Natural killer cell (primary cell): ENCODE results near the gene KLK1. TPM values are rescaled to one million over a fixed set of nuclear protein-coding genes. Genes with fewer than 3 reads are reported as not detected.

Experiments used
- ATAC-seq, 3 donors: fragments of 150-1000 bp in 2 of 3; fragments of 200-7000 bp in 1 of 3; cut with Tn5 transposase; 1 replicate in 1 of 3; 2 replicates in 2 of 3; pipeline ENCODE4 v1.10.0; 2021; ENCODE audit warnings: mild to moderate bottlenecking in 2 of 3, moderate library complexity in 2 of 3
- DNase-seq, 2 donors: peaks; one replicate each; pipeline versions ENCODE4 v3.0.0 to v3.0.0-alpha.2; 2013 to 2021; ENCODE audit warnings: mixed read lengths in 1 of 2
- H3K27ac ChIP-seq: one replicate; pipeline ENCODE4 v1.5.1; 2013; ENCODE audit warnings: mild to moderate bottlenecking, low read length
- H3K27me3 ChIP-seq: one replicate; pipeline ENCODE4 v1.6.1; 2013; ENCODE audit warnings: low read length; ENCODE audit not compliant: control insufficient read depth, insufficient read depth
- H3K36me3 ChIP-seq: one replicate; pipeline ENCODE4 v1.6.1; 2013; ENCODE audit warnings: low read length; ENCODE audit not compliant: control insufficient read depth, insufficient read depth
- H3K4me1 ChIP-seq: one replicate; pipeline ENCODE4 v1.6.1; 2013; ENCODE audit warnings: low read length; ENCODE audit not compliant: control insufficient read depth, insufficient read depth
- H3K4me3 ChIP-seq: one replicate; pipeline ENCODE4 v1.5.1; 2013; ENCODE audit warnings: low read length
- H3K9me3 ChIP-seq: one replicate; pipeline ENCODE4 v1.6.1; 2013; ENCODE audit warnings: low read length; ENCODE audit not compliant: control insufficient read depth, insufficient read depth
- H3K27ac Mint-ChIP-seq, 2 donors: one replicate each; pipeline ENCODE4 v1.8.0; 2022; ENCODE audit warnings: mild to moderate bottlenecking in 2 of 2, mixed read lengths in 2 of 2, moderate library complexity in 1 of 2
- H3K27me3 Mint-ChIP-seq, 2 donors: one replicate each; pipeline ENCODE4 v1.8.0; 2022; ENCODE audit warnings: low read depth in 2 of 2, mixed read lengths in 2 of 2
- H3K36me3 Mint-ChIP-seq: one replicate; pipeline ENCODE4 v1.8.0; 2022; ENCODE audit warnings: mixed read lengths
- H3K4me1 Mint-ChIP-seq, 2 donors: one replicate each; pipeline ENCODE4 v1.8.0; 2022; ENCODE audit warnings: mixed read lengths in 2 of 2
- H3K4me3 Mint-ChIP-seq: one replicate; pipeline ENCODE4 v1.8.0; 2022; ENCODE audit warnings: mild to moderate bottlenecking, moderate library complexity, mixed read lengths
- H3K9me3 Mint-ChIP-seq, 2 donors: one replicate each; pipeline ENCODE4 v1.8.0; 2022; ENCODE audit warnings: mixed read lengths in 2 of 2
- CTCF ChIP-seq: fragments of 200-600 bp; IDR thresholded peaks from one replicate; pipeline ENCODE4 v1.8.0; 2022; ENCODE audit warnings: antibody characterized with exemption
- WGBS: methylation state at CpG from one replicate; pipeline ENCODE4 v1.1.7; 2013; ENCODE audit warnings: missing lambda C conversion rate; ENCODE audit not compliant: insufficient coverage; 5-methylcytosine and 5-hydroxymethylcytosine counted together
- intact Hi-C: fragments of 100-400 bp; cut with micrococcal nuclease; formaldehyde crosslinking; loops from one replicate; pipeline ENCODE4 v1.14.2; 2022
- total RNA-seq, 4 donors: library from RNA; stranded (reverse); fragments of 120-200 nt in 1 of 4; gene quantifications; one replicate each; pipeline versions ENCODE4 v1.2.3 to v1.2.4, GENCODE V29; 2013 to 2022

Gene KLK1
- total RNA-seq, 3 donors from 2014 or later (not counting 1 experiment from before 2014, with no cell fraction given), result not detected

- Mint-ChIP-seq H3K36me3 (no peaks in the 10 kb centered on the region), H3K4me1 (peaks cover 6 to 20% of the 10 kb centered on the region in 2 donors), H3K9me3 (no peaks in the 10 kb centered on the region), H3K27ac (no peak overlapping the region), H3K4me3 (no peak overlapping the region), H3K27me3 (peaks cover 67 to 71% of the 10 kb centered on the region in 2 donors)
- DNase-seq (no peak), ATAC-seq (no peak)
- Histone ChIP-seq H3K36me3 (no peaks in the 10 kb centered on the region), H3K4me1 (peaks cover 18% of the 10 kb centered on the region), H3K9me3 (no peaks in the 10 kb centered on the region), H3K27me3 (peaks cover 15% of the 10 kb centered on the region), H3K27ac (no peak overlapping the region), H3K4me3 (no peak overlapping the region)
- WGBS, result 30% methylated on average over 8 of the region's 8 CpGs
- no peak for TF ChIP-seq CTCF
- intact Hi-C loops, result no loop called here
Measured at GRCh38 chr19:50819636-50820035, 4.0 kb downstream of the KLK1 start.

GRCh38 chr19:50818859-50819472 lies 4.6 kb downstream of the KLK1 start:
- no peak overlapping the region for H3K27ac ChIP-seq

GRCh38 chr19:50817941-50818858 lies 5.4 kb downstream of the KLK1 start:
- H3K4me1 Mint-ChIP-seq, result peaks cover 6 to 20% of the 10 kb centered on the region in 2 donors
- Histone ChIP-seq H3K27me3 (peaks cover 15% of the 10 kb centered on the region), H3K4me1 (peaks cover 18% of the 10 kb centered on the region), H3K27ac (no peak overlapping the region), H3K36me3 (no peaks in the 10 kb centered on the region), H3K9me3 (no peaks in the 10 kb centered on the region), H3K4me3 (peak overlapping the region; percentile 15)
- no peak for TF ChIP-seq CTCF
- peak overlapping the region; percentile 74 for H3K4me3 Mint-ChIP-seq
- H3K27ac Mint-ChIP-seq, result no peak overlapping the region
- whole genome bisulfite sequencing, result 8% methylated on average over 52 of the region's 52 CpGs
- ATAC-seq (peak; percentile 52 to 76 (median 75)), DNase-seq (peak in 1 of 2 donors; percentile 26)
- intact Hi-C loops, result no loop called here
- peaks cover 70 to 75% of the 10 kb centered on the region in 2 donors for H3K27me3 Mint-ChIP-seq
- no peaks in the 10 kb centered on the region for H3K9me3 Mint-ChIP-seq
- H3K36me3 Mint-ChIP-seq, result no peaks in the 10 kb centered on the region

More at GRCh38 chr19:50818859-50819472, 4.6 kb downstream of the KLK1 start:
- DNase-seq (no peak), ATAC-seq (no peak)
- H3K36me3 Mint-ChIP-seq, result no peaks in the 10 kb centered on the region
- Histone ChIP-seq H3K36me3 (no peaks in the 10 kb centered on the region), H3K4me1 (peaks cover 18% of the 10 kb centered on the region), H3K9me3 (no peaks in the 10 kb centered on the region), H3K27me3 (peaks cover 15% of the 10 kb centered on the region), H3K4me3 (no peak overlapping the region)
- TF ChIP-seq CTCF, result no peak
- no peak overlapping the region for H3K27ac Mint-ChIP-seq
- WGBS, result 67% methylated on average over 12 of the region's 12 CpGs
- H3K9me3 Mint-ChIP-seq, result no peaks in the 10 kb centered on the region
- H3K4me1 Mint-ChIP-seq, result peaks cover 6 to 20% of the 10 kb centered on the region in 2 donors
- intact Hi-C loops, result no loop called here
- peak overlapping the region; percentile 74 for H3K4me3 Mint-ChIP-seq
- peaks cover 71 to 75% of the 10 kb centered on the region in 2 donors for H3K27me3 Mint-ChIP-seq
